ENCODE measurements around the gene SCYGR5.
"Not testable (repeated sequence)": the region's sequence is repeated elsewhere in the genome, so short reads cannot be mapped to it uniquely, and the experiment has no call there.

Gene SCYGR5, protein sequence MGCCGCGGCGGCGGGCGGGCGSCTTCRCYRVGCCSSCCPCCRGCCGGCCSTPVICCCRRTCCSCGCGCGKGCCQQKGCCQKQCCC

DNA sequence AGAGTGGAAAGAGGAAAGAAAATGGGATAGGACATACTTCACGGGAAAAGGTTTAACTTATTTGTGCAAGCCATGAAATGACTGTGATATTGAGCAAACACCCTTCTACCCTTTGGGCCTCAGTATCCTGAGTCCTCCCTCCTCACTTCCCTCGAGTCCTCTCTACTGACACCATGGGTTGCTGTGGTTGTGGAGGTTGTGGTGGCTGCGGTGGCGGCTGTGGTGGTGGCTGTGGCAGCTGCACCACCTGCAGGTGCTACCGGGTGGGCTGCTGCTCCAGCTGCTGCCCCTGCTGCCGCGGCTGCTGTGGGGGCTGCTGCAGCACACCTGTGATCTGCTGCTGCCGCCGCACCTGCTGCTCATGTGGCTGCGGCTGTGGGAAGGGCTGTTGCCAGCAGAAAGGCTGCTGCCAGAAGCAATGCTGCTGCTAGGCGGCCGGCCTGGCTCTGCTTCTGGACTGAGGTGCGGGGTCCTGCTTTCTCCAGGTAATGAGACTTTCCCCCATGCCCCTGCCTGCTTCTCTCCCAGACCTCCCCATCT lies at the start of gene SCYGR5:
TSS of gene SCYGR5 (plus strand) at position 174 of the 540 bp plus-strand sequence. CDS start at position 174, 0 bp downstream.
- not testable (repeated sequence) for DNase-seq (ENCODE audit: low spot score)

DNA sequence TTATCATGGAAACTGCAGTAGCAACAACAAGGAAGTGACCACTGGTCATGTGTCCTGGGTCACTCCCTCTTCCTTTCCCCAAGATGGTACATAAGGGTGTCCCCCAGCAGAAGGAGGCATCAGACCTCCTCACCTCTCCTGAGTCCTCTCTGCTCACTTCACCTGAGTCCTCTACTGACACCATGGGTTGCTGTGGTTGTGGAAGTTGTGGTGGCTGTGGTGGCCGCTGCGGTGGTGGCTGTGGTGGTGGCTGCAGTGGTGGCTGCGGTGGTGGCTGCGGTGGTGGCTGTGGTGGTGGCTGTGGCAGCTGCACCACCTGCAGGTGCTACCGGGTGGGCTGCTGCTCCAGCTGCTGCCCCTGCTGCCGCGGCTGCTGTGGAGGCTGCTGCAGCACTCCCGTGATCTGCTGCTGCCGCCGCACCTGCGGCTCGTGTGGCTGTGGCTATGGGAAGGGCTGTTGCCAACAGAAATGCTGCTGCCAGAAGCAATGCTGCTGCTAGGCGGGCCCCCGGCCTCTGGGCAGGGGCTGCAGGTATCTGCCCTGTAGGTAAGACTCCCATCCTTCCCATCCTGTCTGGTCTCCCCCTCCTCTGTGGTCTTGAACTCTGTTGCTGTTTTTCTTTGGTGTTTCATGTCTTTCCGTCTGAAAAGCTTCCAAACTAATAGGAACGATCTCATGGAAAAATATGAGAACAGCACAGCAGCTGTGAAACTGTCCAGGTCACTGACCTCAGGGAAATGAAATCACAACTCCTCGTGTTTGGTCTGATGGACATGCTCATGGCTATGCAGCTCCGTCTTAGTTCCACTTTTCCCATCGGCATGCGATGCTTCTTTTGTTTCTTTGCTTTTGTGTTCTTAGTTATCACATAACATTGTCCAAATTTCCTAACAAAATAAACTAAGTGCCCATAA lies 49.0 kb upstream of the SCYGR5 start, which contains the start of gene SCYGR4:
TSS of gene SCYGR4 (plus strand) at position 183 of the 915 bp plus-strand sequence. CDS start at position 183, 0 bp downstream.
- DNase-seq (ENCODE audit: low spot score): no peak

DNA sequence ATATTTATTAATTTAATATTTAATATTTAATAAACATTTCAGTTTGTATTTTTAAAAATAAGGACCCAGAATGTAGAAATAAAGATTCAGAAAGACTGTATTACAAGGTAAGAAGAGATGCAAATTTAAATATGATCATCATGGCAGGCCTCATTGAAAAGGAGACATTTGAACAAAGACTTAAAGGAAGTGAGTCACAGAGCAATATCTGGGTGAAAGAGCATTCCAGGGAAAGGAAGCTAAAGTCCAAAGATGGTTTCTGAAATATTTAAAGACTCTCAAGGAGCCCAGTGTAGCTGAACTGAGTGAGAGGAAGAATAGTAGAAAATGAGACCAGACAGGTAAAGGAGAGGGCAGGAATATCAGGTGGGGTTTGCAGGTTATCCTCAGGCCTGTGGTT lies 43.4 kb upstream of the SCYGR5 start:
- DNase-seq (ENCODE audit: low spot score): no peak

DNA sequence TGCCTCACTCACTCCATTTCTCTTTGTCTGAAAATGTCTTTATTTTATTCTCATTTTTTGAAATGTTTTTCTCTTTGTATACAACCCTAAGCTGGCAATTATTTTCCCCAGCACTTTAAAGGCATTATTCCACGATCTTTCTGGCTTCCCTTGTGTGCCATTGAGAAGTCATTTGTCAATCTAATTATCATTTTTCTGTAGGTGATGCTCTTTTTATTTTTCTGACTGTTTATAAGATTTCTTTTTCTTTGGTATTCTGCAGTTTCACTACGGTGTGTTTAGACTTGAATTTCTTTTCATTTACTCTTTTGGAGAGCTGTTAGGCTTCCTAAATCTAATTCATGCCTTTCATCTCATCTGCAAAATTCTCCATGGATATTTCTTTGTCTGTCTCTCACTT lies 41.2 kb upstream of the SCYGR5 start:
- DNase-seq (ENCODE audit: low spot score): no peak

DNA sequence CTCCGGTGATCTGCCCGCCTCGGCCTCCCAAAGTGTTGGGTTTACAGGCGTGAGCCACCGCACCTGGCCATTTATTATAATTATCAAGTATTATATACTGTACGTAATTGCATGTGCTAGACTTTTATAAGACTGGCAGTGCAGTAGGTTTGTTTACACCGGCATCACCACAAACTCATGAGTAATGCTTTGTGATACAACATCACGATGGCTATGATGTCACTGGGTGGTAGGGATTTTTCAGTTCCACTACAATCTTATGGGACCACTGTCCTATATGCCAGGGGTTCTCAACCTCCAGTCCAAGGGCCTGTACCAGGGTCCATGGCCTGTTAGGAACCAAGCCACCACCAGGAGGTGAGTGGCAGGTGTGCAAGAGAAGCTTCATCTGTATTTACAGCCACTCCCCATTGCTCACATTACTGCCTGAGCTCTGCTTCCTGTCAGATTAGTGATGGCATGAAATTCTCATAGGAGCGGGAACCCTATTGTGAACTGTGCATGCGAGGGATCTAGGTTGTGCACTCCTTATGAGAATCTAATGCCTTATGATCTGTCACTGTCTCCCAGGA lies 39.9 kb upstream of the SCYGR5 start:
- no peak for DNase-seq (ENCODE audit: low spot score)

DNA sequence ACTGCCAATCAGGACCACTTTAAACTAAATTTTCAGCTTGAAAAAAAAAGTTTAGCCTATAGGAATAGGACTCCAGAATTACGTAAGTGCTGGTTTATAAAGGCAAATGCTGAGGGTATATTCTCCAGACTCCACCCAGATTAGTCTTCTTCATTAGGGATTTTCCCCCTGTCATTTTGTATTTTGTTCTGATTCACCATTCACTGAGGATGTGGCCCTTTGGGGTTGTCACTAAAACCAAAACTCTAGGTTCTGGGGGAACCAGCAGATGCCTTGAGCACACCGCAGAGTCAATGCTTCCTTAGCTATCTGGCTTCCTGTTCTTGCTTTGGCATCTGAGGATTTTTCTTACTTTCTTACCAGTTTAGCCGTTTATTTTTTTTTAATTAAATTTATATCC lies 38.8 kb upstream of the SCYGR5 start:
- DNase-seq (ENCODE audit: low spot score): no peak

DNA sequence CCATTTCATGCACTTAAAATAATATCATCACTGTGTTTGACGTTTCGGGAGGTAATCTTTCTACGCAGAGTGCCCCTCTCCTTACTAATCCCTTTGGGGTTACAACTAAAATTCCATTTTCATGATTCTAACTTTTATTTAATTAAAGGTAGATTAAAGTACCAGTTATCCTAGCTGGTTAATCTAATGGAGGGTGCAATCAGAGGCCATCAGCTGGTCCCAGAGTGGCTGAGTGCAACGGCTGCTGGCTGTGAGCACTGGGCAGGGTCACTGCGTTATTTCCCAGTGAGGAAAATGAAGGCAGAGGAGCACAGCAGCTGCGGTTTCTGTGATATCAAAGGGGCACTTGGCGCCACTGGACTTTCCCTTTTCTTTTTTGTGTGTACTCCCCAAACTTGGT lies 37.2 kb upstream of the SCYGR5 start:
- no peak for DNase-seq (ENCODE audit: low spot score)

DNA sequence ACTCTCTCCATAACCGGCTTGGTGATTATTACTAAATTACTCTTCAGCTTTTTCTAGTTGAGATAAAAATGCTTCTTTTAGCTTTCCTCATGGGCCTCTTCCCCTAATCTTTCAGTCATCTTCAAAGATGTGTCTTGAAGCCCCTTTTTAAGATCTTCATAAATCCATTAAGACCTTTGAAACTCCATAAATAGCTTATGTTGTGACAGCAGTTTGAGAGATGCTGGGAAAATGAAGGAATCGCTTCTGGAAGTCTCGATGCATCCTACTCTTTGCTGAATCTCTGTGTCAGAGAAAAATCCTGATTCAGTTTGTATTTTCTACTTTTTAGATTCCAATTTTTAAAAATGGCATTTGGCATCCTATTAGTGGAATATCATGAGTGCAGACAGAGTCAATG lies 36.3 kb upstream of the SCYGR5 start:
- DNase-seq (ENCODE audit: low spot score): no peak

DNA sequence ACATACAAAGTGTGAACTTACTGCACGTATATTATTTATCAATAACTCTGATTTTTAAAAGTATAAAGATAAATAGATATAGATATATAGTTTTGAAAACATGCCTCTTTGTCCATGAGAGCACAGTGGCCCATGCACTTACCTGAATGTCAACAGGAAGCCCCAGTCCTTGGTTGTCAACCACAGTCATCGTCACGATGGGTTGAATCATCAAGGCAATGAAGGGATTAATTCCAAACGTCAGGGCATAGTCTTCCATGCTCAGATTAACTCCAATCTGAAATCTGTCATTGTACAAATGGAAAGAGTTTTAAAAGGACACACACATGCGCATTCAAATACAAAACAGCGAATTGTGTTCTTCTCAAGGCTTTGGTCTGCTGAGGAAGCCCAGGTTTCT lies 33.8 kb upstream of the SCYGR5 start:
- no peak for DNase-seq (ENCODE audit: low spot score)

DNA sequence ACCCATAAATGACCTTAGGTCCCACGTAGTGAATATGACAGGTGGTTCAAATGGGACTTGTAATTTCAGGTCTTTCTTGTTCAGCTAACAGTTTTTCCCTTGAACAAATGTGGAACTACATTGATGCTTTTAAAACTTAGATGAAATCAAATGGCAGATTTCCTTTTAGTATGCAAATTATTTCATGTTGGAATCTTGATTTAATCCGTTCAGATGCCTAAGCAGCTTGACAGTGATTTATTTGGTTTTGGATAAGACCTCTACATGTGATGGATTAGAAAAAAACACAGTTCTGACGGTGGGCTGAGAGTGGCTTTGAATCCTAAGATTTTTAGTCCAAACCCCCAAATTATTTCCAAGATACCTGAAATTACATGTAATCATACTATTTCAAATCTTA lies 32.4 kb upstream of the SCYGR5 start:
- no peak for DNase-seq (ENCODE audit: low spot score)

DNA sequence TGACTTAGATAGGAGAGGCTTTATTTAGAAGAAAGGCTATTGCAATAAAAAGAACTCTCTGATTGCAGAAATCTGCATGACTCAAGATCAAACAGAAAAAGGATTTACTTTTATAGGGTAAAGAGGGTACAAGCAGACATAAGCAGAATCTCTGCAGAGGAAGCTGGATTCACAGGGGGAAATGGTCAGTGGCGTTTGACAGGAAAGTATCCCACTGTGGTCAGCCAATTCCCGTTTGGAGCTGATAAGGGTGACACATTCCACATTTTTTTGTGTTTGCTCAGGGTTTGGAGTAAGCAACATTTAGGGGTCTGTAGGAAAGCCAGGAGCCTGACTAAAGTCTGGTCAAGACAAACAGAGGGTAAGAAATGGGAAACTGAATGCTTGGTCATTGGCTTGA lies 23.9 kb upstream of the SCYGR5 start:
- no peak for DNase-seq (ENCODE audit: low spot score)

DNA sequence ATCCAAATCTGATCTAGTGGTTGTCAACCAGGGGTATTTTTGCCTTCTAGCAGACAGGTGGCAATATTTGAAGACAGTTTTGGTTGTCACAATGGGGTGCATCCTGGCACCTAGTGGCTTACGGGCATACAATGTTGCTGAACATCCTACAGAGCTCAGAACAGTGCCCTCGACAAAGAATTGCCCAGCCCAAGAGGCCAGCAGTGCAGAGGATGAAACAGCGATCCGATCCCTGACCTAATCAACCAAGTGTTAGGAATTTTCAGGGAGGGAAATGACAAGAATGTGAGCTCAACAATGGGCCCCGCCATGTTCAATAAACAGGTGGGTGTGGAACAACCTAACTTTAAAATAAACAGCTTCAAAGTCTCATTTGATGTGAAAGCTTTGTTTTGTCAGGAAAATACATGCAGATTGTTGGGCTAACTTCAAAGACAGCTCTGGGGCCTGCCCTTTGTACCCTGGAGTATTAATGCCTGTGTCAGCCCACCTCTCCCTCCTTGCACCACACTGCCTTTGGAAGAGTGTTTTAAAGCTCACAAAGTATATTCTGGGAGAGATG lies 22.5 kb upstream of the SCYGR5 start:
- DNase-seq (ENCODE audit: low spot score): no peak

DNA sequence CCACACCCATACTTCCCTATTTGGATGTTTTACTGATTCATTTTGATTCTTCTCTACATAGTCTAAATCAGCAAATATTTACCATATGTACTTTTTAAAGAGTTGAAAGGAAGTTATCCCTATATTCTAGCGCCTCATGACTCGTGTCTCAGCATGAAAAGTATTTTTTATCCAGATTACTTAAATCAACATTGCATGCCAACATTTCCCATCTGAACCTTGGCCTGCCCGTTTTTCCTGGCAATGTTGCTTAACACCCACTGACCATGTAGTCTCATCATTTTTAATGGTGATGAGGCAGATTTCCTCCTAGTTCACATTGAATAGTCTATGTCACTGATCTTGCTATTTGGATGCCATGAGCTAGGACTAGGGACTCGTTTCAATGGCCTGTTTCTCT lies 13.2 kb upstream of the SCYGR5 start:
- no peak for DNase-seq (ENCODE audit: low spot score)

DNA sequence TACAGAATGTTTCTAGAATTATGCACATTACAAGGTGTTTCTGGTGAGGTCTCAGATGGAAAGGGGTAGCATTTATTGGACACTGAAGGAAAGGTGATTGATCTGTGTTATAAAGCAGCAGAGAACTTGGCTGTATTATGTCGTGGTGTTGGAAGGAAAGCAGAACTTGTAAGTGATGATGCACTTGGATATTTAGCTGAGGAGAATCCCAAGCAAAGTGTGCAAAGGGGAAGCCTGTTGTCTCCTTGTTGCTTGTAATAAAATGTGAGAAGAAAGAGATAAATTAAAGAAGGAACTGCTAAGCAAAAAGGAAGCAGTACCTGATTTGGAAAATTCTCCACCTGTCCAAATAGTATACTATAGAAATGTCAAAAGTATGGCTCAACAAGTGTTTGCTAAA lies 12.2 kb upstream of the SCYGR5 start:
- DNase-seq (ENCODE audit: low spot score): no peak

DNA sequence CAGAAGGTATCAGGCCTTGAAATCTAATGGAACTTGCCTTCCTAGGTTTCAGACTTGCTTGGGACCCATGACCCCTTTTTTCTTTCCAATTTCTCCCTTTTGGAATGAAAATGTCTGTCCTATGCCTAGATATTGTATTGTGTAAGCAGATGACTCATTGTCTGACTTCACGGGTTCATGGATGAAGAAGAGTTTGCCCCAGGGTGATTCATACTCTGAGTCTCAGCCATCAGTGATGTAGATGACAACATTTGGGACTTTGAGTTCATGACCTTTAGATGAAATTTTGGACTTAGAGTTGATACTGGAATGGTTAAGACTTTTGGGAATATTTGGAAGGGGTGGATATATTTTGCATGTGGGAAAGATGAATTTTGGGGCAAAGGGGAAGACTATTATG lies 11.2 kb upstream of the SCYGR5 start:
- no peak for DNase-seq (ENCODE audit: low spot score)

DNA sequence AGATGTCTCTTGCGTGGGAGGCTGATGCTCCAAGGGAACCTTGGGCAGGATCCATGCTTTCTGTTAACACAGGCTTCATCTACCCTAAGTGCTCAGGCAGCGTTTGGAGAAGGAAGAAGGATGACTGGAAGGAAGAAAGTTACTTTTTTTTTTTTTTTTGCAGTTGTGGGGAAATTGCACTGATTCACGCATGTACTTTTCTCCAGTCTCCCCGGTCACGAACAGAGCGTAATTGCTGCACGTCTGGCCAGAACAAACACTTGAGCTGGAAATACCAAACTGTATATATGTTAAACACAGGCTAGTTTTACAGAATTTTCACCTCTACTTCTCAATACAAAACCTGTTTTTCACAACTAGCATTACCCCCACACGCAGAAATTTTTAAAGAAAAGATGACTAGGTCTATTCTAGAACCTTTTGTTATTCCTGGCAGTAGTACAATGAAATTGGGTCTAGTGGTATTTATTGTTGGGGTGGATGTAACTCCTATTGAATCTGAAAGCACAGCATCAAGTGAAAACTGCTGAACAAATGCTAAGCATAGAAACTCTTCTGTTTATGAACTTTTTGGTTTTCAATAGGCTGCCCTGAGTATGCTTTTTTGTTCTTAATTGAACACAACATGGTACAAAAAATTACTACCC lies 9.3 kb upstream of the SCYGR5 start:
- DNase-seq (ENCODE audit: low spot score): no peak

DNA sequence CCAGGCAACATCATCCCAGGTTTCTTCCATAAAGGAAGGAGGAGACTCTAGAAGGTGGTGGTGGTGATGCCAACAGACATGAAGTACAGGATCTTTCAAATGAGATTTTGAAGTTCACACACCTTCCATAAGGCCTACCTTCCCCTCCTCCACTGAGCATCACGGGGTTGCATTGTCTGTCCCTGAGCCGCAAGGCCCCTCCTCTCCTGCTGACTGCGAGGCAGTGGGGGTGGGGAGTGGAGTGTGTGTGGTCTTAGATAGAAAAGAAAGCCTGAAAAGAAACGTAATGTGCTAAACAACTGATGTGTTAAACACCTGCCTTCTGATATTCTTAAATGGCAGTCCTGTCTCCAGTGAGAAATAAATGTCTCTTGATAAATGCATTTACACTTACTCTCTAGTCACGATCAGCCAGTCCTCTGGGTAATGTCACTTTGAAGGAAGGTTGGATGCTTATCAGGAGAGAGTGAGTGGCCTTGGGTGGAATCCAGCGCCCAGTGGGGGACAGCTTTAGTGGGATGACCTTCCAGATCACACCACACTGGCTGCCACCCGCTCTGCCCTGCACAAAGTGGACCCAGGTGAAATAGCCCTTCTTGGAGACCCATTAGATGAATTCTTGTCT lies 5.5 kb upstream of the SCYGR5 start:
- DNase-seq (ENCODE audit: low spot score): no peak

DNA sequence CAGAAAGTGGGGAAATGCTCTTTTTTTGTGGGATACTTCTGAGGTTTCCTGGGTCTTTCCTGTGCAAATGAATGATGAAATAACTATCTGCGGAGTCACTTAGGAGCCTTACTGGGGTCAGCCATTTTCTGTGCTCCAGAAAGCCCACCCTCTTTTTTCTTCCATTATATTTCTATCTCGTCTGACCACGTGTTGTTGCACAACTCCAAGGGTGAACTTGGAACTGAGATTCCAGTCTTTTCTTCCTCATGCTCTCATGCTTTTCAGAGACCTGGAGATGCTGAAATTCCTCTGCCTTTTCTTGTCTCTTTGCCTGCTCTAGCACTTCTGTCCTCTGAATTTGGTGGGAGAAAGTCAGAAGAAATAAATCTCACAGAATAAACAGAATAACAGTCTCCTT lies 4.8 kb upstream of the SCYGR5 start:
- no peak for DNase-seq (ENCODE audit: low spot score)

DNA sequence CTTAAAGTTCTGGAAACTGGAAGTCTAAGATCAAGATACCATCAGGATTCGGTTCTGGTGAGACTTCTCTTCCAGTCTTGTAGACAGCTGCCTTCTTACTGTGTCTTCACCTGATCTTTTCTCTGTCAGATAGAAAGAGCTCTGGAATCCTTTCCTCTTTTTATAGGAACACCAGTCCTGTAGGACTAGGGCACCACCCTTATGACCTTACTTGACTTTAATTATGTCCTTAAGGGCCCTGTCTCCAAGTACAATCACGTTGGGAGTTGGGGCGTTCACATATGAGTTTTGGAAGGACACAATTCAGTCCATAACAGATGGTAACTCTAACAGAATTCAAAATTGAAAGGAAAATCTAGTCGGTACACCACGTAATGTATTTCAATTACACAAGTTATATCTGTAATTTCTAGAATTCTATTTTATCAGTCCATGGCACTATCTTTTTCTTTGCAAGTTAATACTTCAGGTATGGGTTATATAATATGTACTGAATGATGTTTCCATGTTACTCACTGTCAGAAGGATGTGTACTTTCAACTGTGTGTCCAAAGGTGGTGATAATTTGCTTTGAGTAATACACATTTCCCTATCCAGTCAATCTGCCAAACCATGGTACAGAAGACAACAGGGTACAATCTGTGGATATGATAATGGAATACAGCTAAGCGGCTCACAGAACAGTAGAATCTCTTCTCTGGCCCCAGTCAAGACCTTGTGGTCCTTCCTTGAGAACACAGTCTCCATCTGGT lies 1.2 kb upstream of the SCYGR5 start:
- DNase-seq (ENCODE audit: low spot score): no peak

DNA sequence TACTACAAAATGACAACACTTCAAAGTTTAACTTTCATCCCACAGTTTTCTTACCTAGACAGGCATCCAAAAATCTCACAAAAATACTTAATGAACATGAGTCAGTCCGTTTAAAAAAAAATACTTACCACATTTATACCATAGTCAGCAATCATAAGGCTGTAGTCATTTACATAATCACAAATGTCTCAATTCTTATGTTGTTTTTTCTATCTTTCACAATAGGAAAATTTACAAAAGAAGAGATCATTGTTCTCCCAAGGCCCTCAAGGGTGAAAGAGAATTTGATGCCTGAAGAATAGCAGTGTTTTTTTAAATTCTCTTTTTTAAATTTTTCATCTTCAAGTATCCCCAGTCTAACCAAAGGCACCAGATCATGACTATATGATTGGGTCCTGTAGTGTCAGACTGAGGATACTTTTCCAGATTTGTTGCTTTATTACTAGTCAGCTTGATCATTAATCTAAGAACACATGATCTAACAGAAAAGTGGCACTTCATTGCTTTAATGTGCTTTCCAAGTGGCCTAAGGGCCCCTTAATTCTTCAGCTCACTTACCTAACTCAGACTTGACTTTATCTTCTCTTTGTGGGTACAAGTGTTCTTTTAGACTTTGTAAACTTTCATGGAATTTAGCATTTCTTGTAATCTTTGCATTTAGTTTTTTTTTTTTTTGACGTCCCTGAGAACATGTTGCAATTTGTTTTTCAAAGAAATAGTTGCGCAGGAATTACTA lies 4.7 kb downstream of the SCYGR5 start:
- no peak for DNase-seq (ENCODE audit: low spot score)

Measured in hematopoietic multipotent progenitor cell treated with erythropoietin and hydrocortisone succinate and interleukin-3 and kit ligand, for 15 days (in vitro differentiated cells).